Activated CD4-positive, alpha-beta memory T cell treated with anti-CD3 and anti-CD28 coated beads, Interleukin-2, amount 10 ng/mL, durations not matched to agents 7 days and 5 days (primary cell): Measurements from ENCODE around the gene ALG9. TPM values are rescaled to one million over a fixed set of nuclear protein-coding genes. Genes with fewer than 3 reads are reported as not detected.
A peak's percentile ranks its signal among the peaks of the same experiment; 100 is the strongest.

Experiments used
- CTCF ChIA-PET: fragments of 350-600 bp; sonication (Branson Sonifier 250); formaldehyde crosslinking; loops from one replicate; lab custom pipeline; 2021; ENCODE audit warnings: antibody characterized with exemption, inconsistent platforms; lab: Charles Lee
- POLR2A ChIA-PET: fragments of 350-600 bp; sonication (Branson Sonifier 250); formaldehyde crosslinking; loops from one replicate; lab custom pipeline; 2021; ENCODE audit warnings: antibody characterized with exemption; lab: Charles Lee
- DNase-seq: peaks from one replicate; pipeline ENCODE4 v3.0.0-alpha.2; 2020
- H3K27ac Mint-ChIP-seq: one replicate; pipeline ENCODE4 v1.8.0; 2021; ENCODE audit warnings: mild to moderate bottlenecking, mixed read lengths
- H3K27me3 Mint-ChIP-seq: one replicate; pipeline ENCODE4 v1.8.0; 2021; ENCODE audit warnings: mixed read lengths
- H3K36me3 Mint-ChIP-seq: one replicate; pipeline ENCODE4 v1.8.0; 2021; ENCODE audit warnings: low read depth, mixed read lengths
- H3K4me1 Mint-ChIP-seq: one replicate; pipeline ENCODE4 v1.8.0; 2021; ENCODE audit warnings: mixed read lengths
- H3K4me3 Mint-ChIP-seq: one replicate; pipeline ENCODE4 v1.8.0; 2021; ENCODE audit warnings: mild to moderate bottlenecking, mixed read lengths
- H3K9me3 Mint-ChIP-seq: one replicate; pipeline ENCODE4 v1.8.0; 2021; ENCODE audit warnings: mixed read lengths
- total RNA-seq, 2 experiments: library from RNA; stranded (reverse); gene quantifications; one replicate each; pipeline ENCODE4 v1.2.3, GENCODE V29; 2021

Gene ALG9
- total RNA-seq, 2 experiments from 2014 or later = 24.8 to 25.0 TPM

GRCh38 chr11:111765984-111766833 lies 105.2 kb downstream of the ALG9 start, which contains the start of gene PPP2R1B:
PPP2R1B (minus strand) TSS chr11:111766389; CDS start chr11:111766361, 28 bp downstream.
- Mint-ChIP-seq H3K4me3 (peak within 1 kb of the TSS; percentile 100), H3K36me3 (peaks cover 37% of the 10 kb centered on the region), H3K9me3 (no peaks in the 10 kb centered on the region), H3K27me3 (no peaks in the 10 kb centered on the region), H3K27ac (peak within 1 kb of the TSS; percentile 96), H3K4me1 (peaks cover 37% of the 10 kb centered on the region)
- DNase-seq = peak; percentile 73
- POLR2A ChIA-PET = interaction anchor here (0.7 to 4.8 kb wide), 19 partner anchors 10 to 291 kb away, joined by 3 to 31 read pairs (median 3); partner anchors contain the start of genes ALG9 and SIK2
- CTCF ChIA-PET = interaction anchor here (0.5 to 6.6 kb wide), 8 partner anchors 11 to 514 kb away, joined by 3 to 48 read pairs (median 6); no protein-coding TSS in a partner anchor

GRCh38 chr11:111765320-111765983 lies 105.9 kb downstream of the ALG9 start:
- no peak for DNase-seq
- H3K27me3 Mint-ChIP-seq = no peaks in the 10 kb centered on the region
- ChIA-PET CTCF (interaction anchor here (0.9 to 6.6 kb wide), 5 partner anchors 12 to 515 kb away, joined by 3 to 48 read pairs (median 5); no protein-coding TSS in a partner anchor), POLR2A (interaction anchor here (0.6 to 4.8 kb wide), 14 partner anchors 11 to 169 kb away, joined by 3 to 31 read pairs (median 3); partner anchors contain the start of genes ALG9 and SIK2)
- H3K27ac Mint-ChIP-seq = peak overlapping the region; percentile 96
- peak overlapping the region; percentile 100 for H3K4me3 Mint-ChIP-seq
- H3K9me3 Mint-ChIP-seq = no peaks in the 10 kb centered on the region
- H3K36me3 Mint-ChIP-seq = peaks cover 44% of the 10 kb centered on the region
- peaks cover 37% of the 10 kb centered on the region for H3K4me1 Mint-ChIP-seq

GRCh38 chr11:111764621-111765020 lies 106.8 kb downstream of the ALG9 start:
- POLR2A ChIA-PET = interaction anchor here (0.8 to 4.8 kb wide), 7 partner anchors 10 to 163 kb away, joined by 3 to 31 read pairs (median 3); partner anchors contain the start of gene ALG9

GRCh38 chr11:111762981-111763643 lies 108.3 kb downstream of the ALG9 start:
- H3K36me3 Mint-ChIP-seq = peaks cover 64% of the 10 kb centered on the region
- H3K4me3 Mint-ChIP-seq = no peak overlapping the region
- H3K4me1 Mint-ChIP-seq = peaks cover 37% of the 10 kb centered on the region
- H3K27ac Mint-ChIP-seq = peak overlapping the region; percentile 1
- no peaks in the 10 kb centered on the region for H3K27me3 Mint-ChIP-seq
- no peaks in the 10 kb centered on the region for H3K9me3 Mint-ChIP-seq
- POLR2A ChIA-PET = interaction anchor here (0.6 to 4.8 kb wide), 2 partner anchors 8 to 34 kb away, joined by 3 to 31 read pairs; no protein-coding TSS in a partner anchor
- CTCF ChIA-PET = interaction anchor here (1.7 to 2.6 kb wide), 2 partner anchors 14 to 159 kb away, joined by 9 read pairs; no protein-coding TSS in a partner anchor
- no peak for DNase-seq

More at GRCh38 chr11:111764621-111765020, 106.8 kb downstream of the ALG9 start:
- H3K27me3 Mint-ChIP-seq = no peaks in the 10 kb centered on the region
- no peaks in the 10 kb centered on the region for H3K9me3 Mint-ChIP-seq
- no peak for DNase-seq
- H3K27ac Mint-ChIP-seq = no peak overlapping the region
- CTCF ChIA-PET = interaction anchor here (0.9 to 6.6 kb wide), 4 partner anchors 13 to 160 kb away, joined by 4 to 48 read pairs (median 5); no protein-coding TSS in a partner anchor
- H3K4me3 Mint-ChIP-seq = peak overlapping the region; percentile 100
- peaks cover 52% of the 10 kb centered on the region for H3K36me3 Mint-ChIP-seq
- H3K4me1 Mint-ChIP-seq = peaks cover 37% of the 10 kb centered on the region

- ChIA-PET POLR2A (interaction anchor here (4.8 kb wide), 1 partner anchor 8 kb away, joined by 31 read pairs; no protein-coding TSS in a partner anchor), CTCF (interaction anchor here (1.1 to 2.6 kb wide), 4 partner anchors 14 to 158 kb away, joined by 3 to 9 read pairs (median 6); no protein-coding TSS in a partner anchor)
- Mint-ChIP-seq H3K4me3 (no peak overlapping the region), H3K9me3 (no peaks in the 10 kb centered on the region), H3K36me3 (peaks cover 70% of the 10 kb centered on the region), H3K4me1 (peaks cover 37% of the 10 kb centered on the region), H3K27ac (no peak overlapping the region), H3K27me3 (no peaks in the 10 kb centered on the region)
- no peak for DNase-seq
These were observed 108.9 kb downstream of the ALG9 start for GRCh38 chr11:111762526-111762925.

GRCh38 chr11:111761036-111761435 lies 110.3 kb downstream of the ALG9 start:
- Mint-ChIP-seq H3K4me3 (no peak overlapping the region), H3K36me3 (peaks cover 80% of the 10 kb centered on the region), H3K4me1 (peaks cover 27% of the 10 kb centered on the region), H3K27ac (no peak overlapping the region), H3K27me3 (no peaks in the 10 kb centered on the region), H3K9me3 (no peaks in the 10 kb centered on the region)
- DNase-seq = no peak
- POLR2A ChIA-PET = interaction anchor here (1.3 kb wide), 1 partner anchor 41 kb away, joined by 3 read pairs; no protein-coding TSS in a partner anchor
- CTCF ChIA-PET = interaction anchor here (1.1 to 2.6 kb wide), 4 partner anchors 11 to 157 kb away, joined by 3 to 9 read pairs (median 4); no protein-coding TSS in a partner anchor

GRCh38 chr11:111759778-111760407 lies 111.5 kb downstream of the ALG9 start:
- H3K36me3 Mint-ChIP-seq = peaks cover 74% of the 10 kb centered on the region

GRCh38 chr11:111759376-111759775 lies 112.0 kb downstream of the ALG9 start:
- ChIA-PET CTCF (no interaction called here), POLR2A (interaction anchor here (0.9 kb wide), 1 partner anchor 31 kb away, joined by 3 read pairs; no protein-coding TSS in a partner anchor)
- Mint-ChIP-seq H3K4me3 (no peak overlapping the region), H3K4me1 (peaks cover 18% of the 10 kb centered on the region), H3K9me3 (no peaks in the 10 kb centered on the region), H3K27me3 (no peaks in the 10 kb centered on the region), H3K27ac (no peak overlapping the region), H3K36me3 (peaks cover 71% of the 10 kb centered on the region)
- DNase-seq = no peak

More at GRCh38 chr11:111759778-111760407, 111.5 kb downstream of the ALG9 start:
- no peak for DNase-seq
- H3K4me3 Mint-ChIP-seq = no peak overlapping the region
- H3K4me1 Mint-ChIP-seq = peaks cover 24% of the 10 kb centered on the region
- no peak overlapping the region for H3K27ac Mint-ChIP-seq
- CTCF ChIA-PET = interaction anchor here (1.0 to 1.2 kb wide), 2 partner anchors 156 to 172 kb away, joined by 3 read pairs; no protein-coding TSS in a partner anchor
- no peaks in the 10 kb centered on the region for H3K27me3 Mint-ChIP-seq
- no peaks in the 10 kb centered on the region for H3K9me3 Mint-ChIP-seq
- POLR2A ChIA-PET = interaction anchor here (0.9 to 1.3 kb wide), 2 partner anchors 31 to 39 kb away, joined by 3 read pairs; no protein-coding TSS in a partner anchor

GRCh38 chr11:111756097-111756496 lies 115.3 kb downstream of the ALG9 start:
- POLR2A ChIA-PET = interaction anchor here (5.5 kb wide), 1 partner anchor 9 kb away, joined by 31 read pairs; the partner anchor contains the start of gene PPP2R1B
- DNase-seq = no peak
- peaks cover 54% of the 10 kb centered on the region for H3K36me3 Mint-ChIP-seq
- no peaks in the 10 kb centered on the region for H3K9me3 Mint-ChIP-seq
- H3K27me3 Mint-ChIP-seq = no peaks in the 10 kb centered on the region
- H3K27ac Mint-ChIP-seq = no peak overlapping the region
- no peaks in the 10 kb centered on the region for H3K4me1 Mint-ChIP-seq
- CTCF ChIA-PET = interaction anchor here (1.6 kb wide), 1 partner anchor 152 kb away, joined by 5 read pairs; no protein-coding TSS in a partner anchor
- no peak overlapping the region for H3K4me3 Mint-ChIP-seq

GRCh38 chr11:111749646-111750045 lies 121.7 kb downstream of the ALG9 start:
- H3K27me3 Mint-ChIP-seq = no peaks in the 10 kb centered on the region
- DNase-seq = no peak
- ChIA-PET POLR2A (no interaction called here), CTCF (no interaction called here)
- no peak overlapping the region for H3K4me3 Mint-ChIP-seq
- H3K36me3 Mint-ChIP-seq = peaks cover 62% of the 10 kb centered on the region
- H3K27ac Mint-ChIP-seq = no peak overlapping the region
- no peaks in the 10 kb centered on the region for H3K4me1 Mint-ChIP-seq
- H3K9me3 Mint-ChIP-seq = peaks cover 4% of the 10 kb centered on the region

GRCh38 chr11:111748035-111748804 lies 123.2 kb downstream of the ALG9 start:
- no peak for DNase-seq
- CTCF ChIA-PET = no interaction called here
- H3K9me3 Mint-ChIP-seq = peaks cover 4% of the 10 kb centered on the region
- H3K4me1 Mint-ChIP-seq = peaks cover 2% of the 10 kb centered on the region
- H3K36me3 Mint-ChIP-seq = peaks cover 67% of the 10 kb centered on the region
- POLR2A ChIA-PET = no interaction called here
- no peak overlapping the region for H3K27ac Mint-ChIP-seq
- no peaks in the 10 kb centered on the region for H3K27me3 Mint-ChIP-seq
- H3K4me3 Mint-ChIP-seq = no peak overlapping the region
